ENCODE data around the gene WSCD1. TPM values are rescaled to one million over a fixed set of nuclear protein-coding genes. Genes with fewer than 3 reads are reported as not detected.

The WSCD1 gene
- polyA plus RNA-seq, 1 donor (not counting 4 experiments of a cell fraction or from before 2014, with no cell fraction given) = not detected

- H2AFZ ChIP-seq (ENCODE audit: control insufficient read depth, low read length) = no peak overlapping the region
- no peaks in the 10 kb centered on the region for H3K27me3 ChIP-seq (ENCODE audit: control insufficient read depth, extremely low read depth, insufficient read depth, low read length)
- no peaks in the 10 kb centered on the region for H3K4me1 ChIP-seq (ENCODE audit: control insufficient read depth, extremely low read depth, insufficient read depth, low read length)
- TF ChIP-seq CTCF (optimal IDR thresholded peaks at IDR 0.05 in 1 of 3, IDR thresholded peaks at IDR 0.05 in 1 of 3, conservative IDR thresholded peaks at IDR 0.05 in 1 of 3; ENCODE audit: extremely low read depth in 1 of 3, insufficient read depth in 2 of 3, low read length in 3 of 3) (no peak), EZH2 (IDR thresholded peaks at IDR 0.05; ENCODE audit: low read length) (no peak)
- no peak overlapping the region for H3K9ac ChIP-seq (ENCODE audit: control insufficient read depth, extremely low read depth, insufficient read depth, low read length)
- no peak overlapping the region for H3K4me3 ChIP-seq (ENCODE audit: control insufficient read depth in 2 of 3, extremely low read depth in 1 of 3, insufficient read depth in 2 of 3, low read depth in 1 of 3, low read length in 3 of 3)
- H3K4me2 ChIP-seq (ENCODE audit: control insufficient read depth, extremely low read depth, insufficient read depth, low read depth, low read length) = no peak overlapping the region
- H4K20me1 ChIP-seq (ENCODE audit: control insufficient read depth, extremely low read depth, insufficient read depth, low read length) = no peaks in the 10 kb centered on the region
- FAIRE-seq (no peak), DNase-seq (ENCODE audit: low read depth, low spot score) (no peak)
- no peak overlapping the region for H3K27ac ChIP-seq (ENCODE audit: control insufficient read depth, insufficient read depth, low read length)
- no peaks in the 10 kb centered on the region for H3K79me2 ChIP-seq (ENCODE audit: control insufficient read depth, insufficient read depth, low read length)
- dilution Hi-C loops (cut with MboI; ENCODE audit: extremely low pct_ligation_motif_present, low sequenced_read_pairs) = no loop called here
- H3K36me3 ChIP-seq (ENCODE audit: control insufficient read depth in 2 of 2, extremely low read depth in 1 of 2, insufficient read depth in 2 of 2, low read length in 2 of 2) = no peaks in the 10 kb centered on the region
- H3K9me3 ChIP-seq (ENCODE audit: control insufficient read depth, low read depth, low read length) = no peaks in the 10 kb centered on the region
- no peaks in the 10 kb centered on the region for H3K9me1 ChIP-seq (ENCODE audit: control insufficient read depth, extremely low read depth, insufficient read depth, low read length)
Observed at GRCh38 chr17:6040504-6040903, 29.7 kb upstream of the WSCD1 start.

- Histone ChIP-seq H3K4me1 (ENCODE audit: control insufficient read depth, extremely low read depth, insufficient read depth, low read length) (no peaks in the 10 kb centered on the region), H3K27me3 (ENCODE audit: control insufficient read depth, extremely low read depth, insufficient read depth, low read length) (no peaks in the 10 kb centered on the region), H3K4me3 (ENCODE audit: control insufficient read depth in 2 of 3, extremely low read depth in 1 of 3, insufficient read depth in 2 of 3, low read depth in 1 of 3, low read length in 3 of 3) (no peak overlapping the region), H3K79me2 (ENCODE audit: control insufficient read depth, insufficient read depth, low read length) (no peaks in the 10 kb centered on the region), H3K27ac (ENCODE audit: control insufficient read depth, insufficient read depth, low read length) (no peak overlapping the region), H3K9me3 (ENCODE audit: control insufficient read depth, low read depth, low read length) (no peaks in the 10 kb centered on the region), H3K9ac (ENCODE audit: control insufficient read depth, extremely low read depth, insufficient read depth, low read length) (no peak overlapping the region), H3K4me2 (ENCODE audit: control insufficient read depth, extremely low read depth, insufficient read depth, low read depth, low read length) (no peak overlapping the region), H3K9me1 (ENCODE audit: control insufficient read depth, extremely low read depth, insufficient read depth, low read length) (no peaks in the 10 kb centered on the region), H4K20me1 (ENCODE audit: control insufficient read depth, extremely low read depth, insufficient read depth, low read length) (no peaks in the 10 kb centered on the region), H3K36me3 (ENCODE audit: control insufficient read depth in 2 of 2, extremely low read depth in 1 of 2, insufficient read depth in 2 of 2, low read length in 2 of 2) (no peaks in the 10 kb centered on the region), H2AFZ (ENCODE audit: control insufficient read depth, low read length) (no peak overlapping the region)
- no peak for TF ChIP-seq EZH2 (IDR thresholded peaks at IDR 0.05; ENCODE audit: low read length)
- no peak for TF ChIP-seq CTCF (optimal IDR thresholded peaks at IDR 0.05 in 1 of 3, IDR thresholded peaks at IDR 0.05 in 1 of 3, conservative IDR thresholded peaks at IDR 0.05 in 1 of 3; ENCODE audit: extremely low read depth in 1 of 3, insufficient read depth in 2 of 3, low read length in 3 of 3)
- FAIRE-seq (no peak), DNase-seq (ENCODE audit: low read depth, low spot score) (no peak)
- dilution Hi-C loops (cut with MboI; ENCODE audit: extremely low pct_ligation_motif_present, low sequenced_read_pairs) = no loop called here
Observed at GRCh38 chr17:6041246-6041645, 28.9 kb upstream of the WSCD1 start.
